VCaP (cell line): ENCODE data around the gene CD47.

ENCODE experiments used
- H3K27ac ChIP-seq: fragments of 450-650 bp; 2 replicates; pipeline ENCODE4 v1.5.1; 2017
- CTCF ChIP-seq: fragments of 450-650 bp; conservative IDR thresholded peaks from 2 replicates; pipeline ENCODE4 v1.5.1; 2017; ENCODE audit warnings: mild to moderate bottlenecking, moderate library complexity

CD47 gene

GRCh38 chr3:108031895-108032294 lies 58.9 kb downstream of the CD47 start:
- no peak overlapping the region for H3K27ac ChIP-seq
- TF ChIP-seq CTCF: no peak

- no peak for TF ChIP-seq CTCF
- H3K27ac ChIP-seq: no peak overlapping the region
These were observed 59.9 kb downstream of the CD47 start for GRCh38 chr3:108030960-108031359.

GRCh38 chr3:108029466-108029865 lies 61.4 kb downstream of the CD47 start:
- TF ChIP-seq CTCF: no peak

GRCh38 chr3:108028896-108029295 lies 61.9 kb downstream of the CD47 start:
- no peak for TF ChIP-seq CTCF
- H3K27ac ChIP-seq: no peak overlapping the region

More at GRCh38 chr3:108029466-108029865, 61.4 kb downstream of the CD47 start:
- no peak overlapping the region for H3K27ac ChIP-seq

GRCh38 chr3:108025177-108025576 lies 65.7 kb downstream of the CD47 start:
- no peak overlapping the region for H3K27ac ChIP-seq
- no peak for TF ChIP-seq CTCF

GRCh38 chr3:108024146-108024850 lies 66.5 kb downstream of the CD47 start:
- H3K27ac ChIP-seq: no peak overlapping the region
- TF ChIP-seq CTCF: no peak

- no peak for TF ChIP-seq CTCF
- no peak overlapping the region for H3K27ac ChIP-seq
These were observed 68.3 kb downstream of the CD47 start for GRCh38 chr3:108022256-108023150.
